Smooth muscle cell (in vitro differentiated cells): ENCODE results near the gene MYADM. TPM values are rescaled to one million over a fixed set of nuclear protein-coding genes. Genes with fewer than 3 reads are reported as not detected.
A peak's percentile ranks its signal among the peaks of the same experiment; 100 is the strongest.

Experiments used
- DNase-seq: peaks from one replicate; lab custom pipeline; 2025; ENCODE audit not compliant: unreplicated experiment; lab: John Stamatoyannopoulos, UW
- H2AFZ ChIP-seq: fragments of 200-600 bp; sonication (generic); 2 replicates; pipeline ENCODE4 v1.6.0; 2016; ENCODE audit warnings: antibody characterized with exemption, low read depth, mild to moderate bottlenecking
- H3F3A ChIP-seq: fragments of 200-600 bp; sonication (generic); 2 replicates; pipeline ENCODE4 v1.6.0; 2017; ENCODE audit warnings: antibody characterized with exemption, low read depth
- H3K27ac ChIP-seq: fragments of 200-600 bp; sonication (generic); 2 replicates; pipeline ENCODE4 v1.5.1; 2016; ENCODE audit warnings: low read depth, mild to moderate bottlenecking
- H3K27me3 ChIP-seq: fragments of 200-600 bp; sonication (generic); 2 replicates; pipeline ENCODE4 v1.6.1; 2016; ENCODE audit warnings: low read depth, mild to moderate bottlenecking
- H3K36me3 ChIP-seq: fragments of 200-600 bp; sonication (generic); 2 replicates; pipeline ENCODE4 v1.5.1; 2016; ENCODE audit warnings: low read depth
- H3K4me1 ChIP-seq: fragments of 200-600 bp; sonication (generic); 2 replicates; pipeline ENCODE4 v1.5.1; 2016; ENCODE audit warnings: low read depth
- H3K4me2 ChIP-seq: fragments of 200-600 bp; sonication (generic); 2 replicates; pipeline ENCODE4 v1.6.0; 2016; ENCODE audit warnings: mild to moderate bottlenecking
- H3K4me3 ChIP-seq: fragments of 200-600 bp; sonication (generic); 2 replicates; pipeline ENCODE4 v1.5.1; 2016; ENCODE audit warnings: mild to moderate bottlenecking
- H3K79me2 ChIP-seq: fragments of 200-600 bp; sonication (generic); 2 replicates; pipeline ENCODE4 v1.6.0; 2016; ENCODE audit warnings: low read depth, mild to moderate bottlenecking
- H3K9ac ChIP-seq: fragments of 200-600 bp; sonication (generic); 2 replicates; pipeline ENCODE4 v1.6.0; 2016; ENCODE audit warnings: low read depth
- H3K9me3 ChIP-seq: fragments of 200-600 bp; sonication (generic); replicated peaks from 2 replicates; pipeline ENCODE4 v1.5.1; 2016; ENCODE audit warnings: low read depth
- H4K20me1 ChIP-seq: fragments of 200-600 bp; sonication (generic); 2 replicates; pipeline ENCODE4 v1.6.0; 2016; ENCODE audit warnings: low read depth
- WGBS: methylation state at CpG from one replicate; pipeline ENCODE4 v1.1.7; 2016; ENCODE audit warnings: low lambda C conversion rate; 5-methylcytosine and 5-hydroxymethylcytosine counted together
- polyA plus RNA-seq: library from polyadenylated mRNA; unstranded; fragments of >200 nt; fragmentation: Nextera tagmentation; extraction: Ambion mirVana; gene quantifications from 2 replicates; pipeline ENCODE4 v1.2.1, GENCODE V29; 2016
- total RNA-seq: library from RNA; depleted of rRNA; stranded (reverse); fragments of >200 nt; gene quantifications from 2 replicates; pipeline ENCODE4 v1.2.3, GENCODE V29; 2014
- TF ChIP-seq, protein P1 (sequence below): fragments of 200-600 bp; sonication (generic); IDR thresholded peaks from 2 replicates; pipeline ENCODE4 v1.5.1; 2017; ENCODE audit warnings: borderline replicate concordance, mild to moderate bottlenecking, antibody characterized with exemption; ENCODE audit not compliant: insufficient read depth, poor library complexity, severe bottlenecking

Gene MYADM
- total and polyA plus RNA-seq, 2 experiments from 2014 or later, result 97.6 to 193 TPM

DNA sequence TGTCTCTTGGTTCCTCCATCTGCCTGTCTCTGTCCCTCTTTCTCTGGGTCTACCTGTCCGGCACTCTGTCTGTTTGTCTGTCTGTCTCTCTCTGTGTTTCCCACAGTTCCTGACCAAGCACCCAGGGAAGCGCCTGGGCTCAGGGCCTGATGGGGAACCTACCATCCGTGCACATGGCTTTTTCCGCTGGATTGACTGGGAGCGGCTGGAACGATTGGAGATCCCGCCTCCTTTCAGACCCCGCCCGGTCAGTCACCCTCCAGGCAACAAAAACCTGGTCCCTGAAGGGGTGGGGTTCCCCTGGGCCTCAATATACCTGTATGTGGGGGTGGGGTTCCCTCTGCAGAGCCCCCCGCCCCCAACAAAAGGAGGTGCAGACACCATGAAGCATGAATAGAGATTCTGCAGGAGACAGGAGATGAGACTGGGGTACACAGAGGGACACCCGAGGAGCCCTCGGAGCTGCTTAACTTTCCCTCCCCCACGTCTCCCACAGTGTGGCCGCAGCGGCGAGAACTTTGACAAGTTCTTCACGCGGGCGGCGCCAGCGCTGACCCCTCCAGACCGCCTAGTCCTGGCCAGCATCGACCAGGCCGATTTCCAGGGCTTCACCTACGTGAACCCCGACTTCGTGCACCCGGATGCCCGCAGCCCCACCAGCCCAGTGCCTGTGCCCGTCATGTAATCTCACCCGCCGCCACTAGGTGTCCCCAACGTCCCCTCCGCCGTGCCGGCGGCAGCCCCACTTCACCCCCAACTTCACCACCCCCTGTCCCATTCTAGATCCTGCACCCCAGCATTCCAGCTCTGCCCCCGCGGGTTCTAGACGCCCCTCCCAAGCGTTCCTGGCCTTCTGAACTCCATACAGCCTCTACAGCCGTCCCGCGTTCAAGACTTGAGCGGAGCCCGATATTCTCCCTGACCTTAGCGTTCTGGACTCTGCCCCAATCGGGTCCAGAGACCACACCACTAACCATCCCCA lies 38.8 kb downstream of the MYADM start:
- TF ChIP-seq, protein P1, sequence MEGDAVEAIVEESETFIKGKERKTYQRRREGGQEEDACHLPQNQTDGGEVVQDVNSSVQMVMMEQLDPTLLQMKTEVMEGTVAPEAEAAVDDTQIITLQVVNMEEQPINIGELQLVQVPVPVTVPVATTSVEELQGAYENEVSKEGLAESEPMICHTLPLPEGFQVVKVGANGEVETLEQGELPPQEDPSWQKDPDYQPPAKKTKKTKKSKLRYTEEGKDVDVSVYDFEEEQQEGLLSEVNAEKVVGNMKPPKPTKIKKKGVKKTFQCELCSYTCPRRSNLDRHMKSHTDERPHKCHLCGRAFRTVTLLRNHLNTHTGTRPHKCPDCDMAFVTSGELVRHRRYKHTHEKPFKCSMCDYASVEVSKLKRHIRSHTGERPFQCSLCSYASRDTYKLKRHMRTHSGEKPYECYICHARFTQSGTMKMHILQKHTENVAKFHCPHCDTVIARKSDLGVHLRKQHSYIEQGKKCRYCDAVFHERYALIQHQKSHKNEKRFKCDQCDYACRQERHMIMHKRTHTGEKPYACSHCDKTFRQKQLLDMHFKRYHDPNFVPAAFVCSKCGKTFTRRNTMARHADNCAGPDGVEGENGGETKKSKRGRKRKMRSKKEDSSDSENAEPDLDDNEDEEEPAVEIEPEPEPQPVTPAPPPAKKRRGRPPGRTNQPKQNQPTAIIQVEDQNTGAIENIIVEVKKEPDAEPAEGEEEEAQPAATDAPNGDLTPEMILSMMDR, result peak; percentile 77
- no peaks in the 10 kb centered on the region for H3K9me3 ChIP-seq
- H3K4me1 ChIP-seq, result peaks cover 6% of the 10 kb centered on the region
- WGBS, result 12% methylated on average over 48 of the region's 48 CpGs
- H3F3A ChIP-seq, result no peaks in the 10 kb centered on the region
- H3K4me3 ChIP-seq, result no peak overlapping the region
- no peak overlapping the region for H3K9ac ChIP-seq
- no peak overlapping the region for H3K27ac ChIP-seq
- no peak overlapping the region for H2AFZ ChIP-seq
- DNase-seq, result peak; percentile 39
- H3K4me2 ChIP-seq, result peak overlapping the region; percentile 49
- no peaks in the 10 kb centered on the region for H3K79me2 ChIP-seq
- H3K36me3 ChIP-seq, result no peaks in the 10 kb centered on the region
- H4K20me1 ChIP-seq, result no peaks in the 10 kb centered on the region
- H3K27me3 ChIP-seq, result peaks cover 71% of the 10 kb centered on the region

DNA sequence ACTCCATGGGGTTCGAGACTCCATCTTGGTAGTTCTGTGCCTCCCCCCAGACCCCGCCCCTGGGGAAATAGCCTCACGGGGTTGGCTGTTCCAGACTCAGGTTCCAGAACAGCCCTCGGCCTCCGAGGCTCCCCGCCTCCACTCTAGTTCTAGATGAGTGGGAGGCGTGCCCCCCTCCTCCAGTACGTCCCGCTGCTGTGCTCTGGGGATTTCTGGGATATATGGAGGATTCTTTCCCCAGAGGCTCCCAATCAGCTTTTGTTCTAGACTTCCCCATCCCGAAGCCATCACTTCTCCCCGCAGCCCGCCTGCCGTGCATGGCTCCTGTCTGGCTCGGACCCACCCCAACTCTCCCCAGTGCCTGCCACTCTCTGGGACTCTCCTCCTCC lies 39.5 kb downstream of the MYADM start:
- TF ChIP-seq, protein P1, result no peak
- Histone ChIP-seq H3K4me2 (peak overlapping the region; percentile 49), H2AFZ (no peak overlapping the region), H3K4me3 (no peak overlapping the region), H3K4me1 (peaks cover 6% of the 10 kb centered on the region), H3K79me2 (no peaks in the 10 kb centered on the region), H3K27ac (no peak overlapping the region), H3K36me3 (no peaks in the 10 kb centered on the region), H3K9ac (no peak overlapping the region), H3F3A (no peaks in the 10 kb centered on the region), H3K9me3 (no peaks in the 10 kb centered on the region), H3K27me3 (peaks cover 74% of the 10 kb centered on the region), H4K20me1 (no peaks in the 10 kb centered on the region)
- DNase-seq, result no peak
- WGBS, result 38% methylated on average over 14 of the region's 14 CpGs

DNA sequence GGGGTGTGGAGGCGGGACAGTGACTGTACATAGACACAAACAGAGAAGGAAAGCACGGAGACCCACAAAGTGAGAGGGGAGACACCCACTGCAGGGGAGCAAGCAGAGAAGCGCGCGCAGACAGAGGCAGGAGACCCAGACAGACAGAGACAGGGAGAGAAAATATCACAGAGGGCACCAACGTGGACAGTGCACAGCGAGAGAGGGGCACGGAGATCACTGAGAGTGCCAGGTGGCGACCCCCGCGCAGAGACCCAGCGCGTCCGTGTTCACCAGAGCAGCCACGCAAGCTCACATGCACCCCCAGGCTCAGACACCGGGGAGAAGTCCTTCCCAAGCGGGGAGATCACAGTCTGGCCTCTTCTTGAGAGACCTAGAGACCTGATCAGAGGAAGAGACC lies 40.0 kb downstream of the MYADM start:
- 30% methylated on average over 17 of the region's 17 CpGs for WGBS
- peaks cover 74% of the 10 kb centered on the region for H3K27me3 ChIP-seq
- H3K9ac ChIP-seq, result no peak overlapping the region

More for the DNA sequence above, 40.0 kb downstream of the MYADM start:
- Histone ChIP-seq H3K9me3 (no peaks in the 10 kb centered on the region), H3K4me3 (peak overlapping the region; percentile 46), H3K4me1 (peaks cover 6% of the 10 kb centered on the region), H2AFZ (no peak overlapping the region), H4K20me1 (no peaks in the 10 kb centered on the region), H3K4me2 (peak overlapping the region; percentile 85), H3K27ac (no peak overlapping the region), H3K36me3 (no peaks in the 10 kb centered on the region), H3K79me2 (no peaks in the 10 kb centered on the region), H3F3A (no peaks in the 10 kb centered on the region)
- DNase-seq, result no peak
- TF ChIP-seq, protein P1, result no peak
